ENCODE results near the gene NTN1. TPM values are rescaled to one million over a fixed set of nuclear protein-coding genes. Genes with fewer than 3 reads are reported as not detected.

Gene NTN1
- total and polyA plus RNA-seq, 2 experiments from 2014 or later: 0.16 to 0.60 TPM

DNA sequence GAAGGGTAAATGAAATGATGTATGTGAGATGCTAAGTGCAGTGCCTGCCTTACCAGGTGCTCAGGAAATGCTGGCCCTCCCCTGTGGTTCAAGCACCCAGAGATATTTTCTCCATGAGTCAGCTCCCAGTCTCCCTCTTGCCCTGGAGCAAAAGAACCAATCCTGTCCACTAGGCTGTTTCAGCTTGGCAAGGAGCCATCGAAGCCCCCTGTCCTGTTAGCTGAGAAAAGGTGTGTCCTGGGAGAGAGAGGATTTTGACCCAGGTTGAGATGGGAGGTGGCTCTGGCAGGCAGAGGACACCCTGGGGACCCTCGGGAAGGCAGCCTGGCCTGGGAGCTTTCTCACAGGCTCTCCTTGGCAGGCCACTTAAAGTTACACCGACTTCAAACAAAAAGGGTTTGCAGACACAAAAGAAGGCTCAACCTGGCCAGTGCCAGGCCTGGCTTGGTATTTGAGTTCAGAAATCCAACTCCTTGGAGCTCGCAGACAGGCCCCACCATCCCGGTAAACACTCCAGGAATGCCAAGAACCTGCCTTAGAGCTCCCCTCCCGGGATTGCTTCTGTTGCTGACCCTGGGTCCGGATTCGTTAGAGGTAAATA, 29.6 kb downstream of the NTN1 start:
- peaks cover 29% of the 10 kb centered on the region for H3K27me3 ChIP-seq
- no peak overlapping the region for H3K27ac ChIP-seq

DNA sequence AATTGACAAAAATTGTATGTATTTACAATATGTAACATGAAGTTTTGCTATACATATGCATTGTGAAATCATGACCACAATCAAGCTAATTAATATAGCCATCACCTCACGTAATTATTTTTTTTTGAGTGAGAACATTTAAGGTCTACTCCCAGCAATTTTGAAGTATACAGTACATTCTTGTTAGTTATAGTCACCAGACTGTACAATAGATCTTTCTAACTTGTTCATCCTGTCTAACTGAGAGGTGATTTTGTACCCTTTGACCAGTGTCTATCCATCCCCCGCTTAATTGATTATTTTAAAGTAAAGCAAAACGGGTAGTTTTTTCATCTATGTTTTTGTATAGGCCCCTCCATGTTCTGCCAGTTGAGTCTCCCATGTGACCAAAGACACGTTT, 30.3 kb downstream of the NTN1 start:
- Histone ChIP-seq H3K4me1 (ENCODE audit: low read depth) (no peaks in the 10 kb centered on the region), H3K27ac (no peak overlapping the region), H3K9me3 (ENCODE audit: low read depth) (no peaks in the 10 kb centered on the region), H3K36me3 (no peaks in the 10 kb centered on the region), H3K27me3 (peaks cover 29% of the 10 kb centered on the region), H3K4me3 (no peak overlapping the region)
- DNase-seq (ENCODE audit: low read depth in 1 of 2, low spot score in 1 of 2): no peak
- TF ChIP-seq, protein P1, sequence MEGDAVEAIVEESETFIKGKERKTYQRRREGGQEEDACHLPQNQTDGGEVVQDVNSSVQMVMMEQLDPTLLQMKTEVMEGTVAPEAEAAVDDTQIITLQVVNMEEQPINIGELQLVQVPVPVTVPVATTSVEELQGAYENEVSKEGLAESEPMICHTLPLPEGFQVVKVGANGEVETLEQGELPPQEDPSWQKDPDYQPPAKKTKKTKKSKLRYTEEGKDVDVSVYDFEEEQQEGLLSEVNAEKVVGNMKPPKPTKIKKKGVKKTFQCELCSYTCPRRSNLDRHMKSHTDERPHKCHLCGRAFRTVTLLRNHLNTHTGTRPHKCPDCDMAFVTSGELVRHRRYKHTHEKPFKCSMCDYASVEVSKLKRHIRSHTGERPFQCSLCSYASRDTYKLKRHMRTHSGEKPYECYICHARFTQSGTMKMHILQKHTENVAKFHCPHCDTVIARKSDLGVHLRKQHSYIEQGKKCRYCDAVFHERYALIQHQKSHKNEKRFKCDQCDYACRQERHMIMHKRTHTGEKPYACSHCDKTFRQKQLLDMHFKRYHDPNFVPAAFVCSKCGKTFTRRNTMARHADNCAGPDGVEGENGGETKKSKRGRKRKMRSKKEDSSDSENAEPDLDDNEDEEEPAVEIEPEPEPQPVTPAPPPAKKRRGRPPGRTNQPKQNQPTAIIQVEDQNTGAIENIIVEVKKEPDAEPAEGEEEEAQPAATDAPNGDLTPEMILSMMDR (IDR thresholded peaks at IDR 0.05; ENCODE audit: low read depth, low read length): no peak

More for the DNA sequence above, 29.6 kb downstream of the NTN1 start:
- H3K36me3 ChIP-seq: no peaks in the 10 kb centered on the region
- H3K9me3 ChIP-seq (ENCODE audit: low read depth): no peaks in the 10 kb centered on the region
- no peak for DNase-seq (ENCODE audit: low read depth in 1 of 2, low spot score in 1 of 2)
- no peak overlapping the region for H3K4me3 ChIP-seq
- H3K4me1 ChIP-seq (ENCODE audit: low read depth): no peaks in the 10 kb centered on the region
- TF ChIP-seq, protein P1 (IDR thresholded peaks at IDR 0.05; ENCODE audit: low read depth, low read length): no peak

DNA sequence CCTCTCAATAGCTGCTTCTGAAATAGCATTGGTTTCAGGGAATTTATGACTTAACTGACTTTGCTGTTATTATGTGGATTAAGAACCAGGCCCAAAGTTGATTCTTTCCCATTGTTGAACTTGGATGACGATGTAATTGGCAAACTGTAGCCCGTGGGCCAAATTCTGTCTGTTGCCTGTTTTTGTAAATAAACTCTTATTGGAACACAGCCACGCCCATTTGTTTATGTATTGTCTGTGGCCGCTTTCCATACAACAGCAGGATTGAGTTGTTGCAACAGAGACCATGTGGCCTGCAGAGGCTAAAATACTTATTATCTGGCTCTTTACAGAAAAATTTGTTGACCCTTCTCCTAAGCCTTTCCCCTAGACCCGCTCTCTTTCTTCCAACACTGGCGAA, 31.6 kb downstream of the NTN1 start:
- no peak overlapping the region for H3K27ac ChIP-seq
- H3K36me3 ChIP-seq: no peaks in the 10 kb centered on the region
- H3K9me3 ChIP-seq (ENCODE audit: low read depth): no peaks in the 10 kb centered on the region
- no peak overlapping the region for H3K4me3 ChIP-seq
- peaks cover 29% of the 10 kb centered on the region for H3K27me3 ChIP-seq
- no peaks in the 10 kb centered on the region for H3K4me1 ChIP-seq (ENCODE audit: low read depth)
- DNase-seq (ENCODE audit: low read depth in 1 of 2, low spot score in 1 of 2): no peak
- TF ChIP-seq, protein P1 (IDR thresholded peaks at IDR 0.05; ENCODE audit: low read depth, low read length): no peak

DNA sequence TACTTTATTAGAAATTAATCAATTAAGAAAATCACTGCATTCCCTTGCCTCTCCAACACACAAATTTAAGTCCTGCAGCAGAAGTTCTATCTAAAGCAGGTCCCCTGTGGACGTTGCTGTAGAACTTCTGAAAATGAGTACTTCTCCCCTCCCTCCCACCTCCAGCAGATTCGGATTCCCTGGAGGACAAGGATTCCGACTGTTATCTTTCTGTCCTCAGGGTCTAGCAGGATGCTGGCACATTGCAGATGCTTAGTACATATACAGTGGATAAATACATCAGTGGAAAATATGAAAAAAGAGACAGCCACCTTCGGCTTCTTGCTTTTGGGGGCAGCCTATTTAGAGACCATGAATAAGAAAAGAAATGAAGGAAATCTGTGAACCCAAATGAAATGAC, 32.1 kb downstream of the NTN1 start:
- H3K9me3 ChIP-seq (ENCODE audit: low read depth): no peaks in the 10 kb centered on the region
- no peak overlapping the region for H3K4me3 ChIP-seq
- no peak overlapping the region for H3K27ac ChIP-seq
- TF ChIP-seq, protein P1 (IDR thresholded peaks at IDR 0.05; ENCODE audit: low read depth, low read length): no peak
- no peaks in the 10 kb centered on the region for H3K4me1 ChIP-seq (ENCODE audit: low read depth)
- H3K36me3 ChIP-seq: no peaks in the 10 kb centered on the region
- no peak for DNase-seq (ENCODE audit: low read depth in 1 of 2, low spot score in 1 of 2)
- peaks cover 29% of the 10 kb centered on the region for H3K27me3 ChIP-seq

- no peaks in the 10 kb centered on the region for H3K36me3 ChIP-seq
- no peaks in the 10 kb centered on the region for H3K4me1 ChIP-seq (ENCODE audit: low read depth)
- no peak overlapping the region for H3K27ac ChIP-seq
- TF ChIP-seq, protein P1 (IDR thresholded peaks at IDR 0.05; ENCODE audit: low read depth, low read length): no peak
- DNase-seq (ENCODE audit: low read depth in 1 of 2, low spot score in 1 of 2): no peak
- H3K9me3 ChIP-seq (ENCODE audit: low read depth): no peaks in the 10 kb centered on the region
- no peak overlapping the region for H3K4me3 ChIP-seq
- peaks cover 29% of the 10 kb centered on the region for H3K27me3 ChIP-seq
These were observed 33.0 kb downstream of the NTN1 start for GRCh38 chr17:9054126-9054975.

Measured in cardiac muscle cell (in vitro differentiated cells and primary cell).